Ureter (tissue), 1 donor: Measurements from ENCODE around the gene STOML3. TPM values are rescaled to one million over a fixed set of nuclear protein-coding genes. Genes with fewer than 3 reads are reported as not detected.

Experiments used
- DNase-seq: peaks from one replicate; pipeline ENCODE4 v3.0.0-alpha.2; 2020; ENCODE audit warnings: low spot score
- total RNA-seq: library from RNA; stranded (reverse); gene quantifications from one replicate; pipeline ENCODE4 v1.2.4, GENCODE V29; 2023
- donor health status: DM: yes; HTN: yes; CAD: no.

The STOML3 gene
- total RNA-seq, 1 donor from 2014 or later, result not detected

- DNase-seq, result no peak
Measured at GRCh38 chr13:38981096-38981495, 9.5 kb downstream of the STOML3 start.

GRCh38 chr13:38980750-38981078 lies 9.9 kb downstream of the STOML3 start:
- DNase-seq, result no peak

GRCh38 chr13:38979891-38980749 lies 10.5 kb downstream of the STOML3 start:
- DNase-seq, result no peak

GRCh38 chr13:38970380-38971051 lies 20.1 kb downstream of the STOML3 start:
- no peak for DNase-seq

- no peak for DNase-seq
Measured at GRCh38 chr13:38969187-38969586, 21.4 kb downstream of the STOML3 start.

GRCh38 chr13:38967446-38967845 lies 23.2 kb downstream of the STOML3 start:
- no peak for DNase-seq

- no peak for DNase-seq
Measured at GRCh38 chr13:38965281-38965680, 25.4 kb downstream of the STOML3 start.

GRCh38 chr13:38960175-38960574 lies 30.5 kb downstream of the STOML3 start:
- no peak for DNase-seq

- DNase-seq, result no peak
Measured at GRCh38 chr13:38957794-38958592, 32.6 kb downstream of the STOML3 start.

GRCh38 chr13:38954844-38955243 lies 35.8 kb downstream of the STOML3 start:
- DNase-seq, result no peak

- DNase-seq, result no peak
Measured at GRCh38 chr13:38954291-38954690, 36.3 kb downstream of the STOML3 start.

- DNase-seq, result no peak
Measured at GRCh38 chr13:38952827-38953226, 37.8 kb downstream of the STOML3 start.

- no peak for DNase-seq
Measured at GRCh38 chr13:38951525-38952313, 38.9 kb downstream of the STOML3 start.

- no peak for DNase-seq
Measured at GRCh38 chr13:38950987-38951386, 39.6 kb downstream of the STOML3 start.

- no peak for DNase-seq
Measured at GRCh38 chr13:38947054-38947453, 43.6 kb downstream of the STOML3 start.

- DNase-seq, result no peak
Measured at GRCh38 chr13:38944219-38944618, 46.4 kb downstream of the STOML3 start.

GRCh38 chr13:38943231-38943630 lies 47.4 kb downstream of the STOML3 start:
- DNase-seq, result no peak

GRCh38 chr13:38941353-38941945 lies 49.2 kb downstream of the STOML3 start:
- DNase-seq, result no peak

GRCh38 chr13:38933786-38934185 lies 56.8 kb downstream of the STOML3 start:
- DNase-seq, result no peak

GRCh38 chr13:38922170-38922569 lies 68.5 kb downstream of the STOML3 start:
- DNase-seq, result no peak

- no peak for DNase-seq
Measured at GRCh38 chr13:38921081-38921480, 69.5 kb downstream of the STOML3 start.
